GF-D8 (cell line): ENCODE data around the gene SOX21.

Source experiments
- DNase-seq: peaks from one replicate; lab custom pipeline; 2025; lab: John Stamatoyannopoulos, UW

The SOX21 gene

DNA sequence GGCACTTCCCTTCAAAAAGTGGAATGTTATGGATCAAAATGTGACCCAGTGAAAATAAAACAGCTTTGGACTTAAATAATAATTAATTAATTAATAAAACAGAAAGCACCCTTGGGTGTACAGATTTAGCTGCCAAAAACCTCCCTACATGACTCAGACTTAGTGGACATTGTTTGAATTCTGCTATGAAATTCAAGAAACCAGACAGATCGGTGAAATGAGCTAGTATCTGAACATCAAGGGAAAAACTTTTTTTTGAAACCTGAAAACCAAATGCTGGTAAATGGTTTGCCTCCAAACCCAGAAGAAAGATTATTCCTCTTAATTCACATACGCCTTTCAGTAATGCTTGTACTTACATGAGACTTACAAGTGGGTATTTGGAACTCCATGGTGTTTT is 33.5 kb downstream of the SOX21 start:
- DNase-seq = no peak

DNA sequence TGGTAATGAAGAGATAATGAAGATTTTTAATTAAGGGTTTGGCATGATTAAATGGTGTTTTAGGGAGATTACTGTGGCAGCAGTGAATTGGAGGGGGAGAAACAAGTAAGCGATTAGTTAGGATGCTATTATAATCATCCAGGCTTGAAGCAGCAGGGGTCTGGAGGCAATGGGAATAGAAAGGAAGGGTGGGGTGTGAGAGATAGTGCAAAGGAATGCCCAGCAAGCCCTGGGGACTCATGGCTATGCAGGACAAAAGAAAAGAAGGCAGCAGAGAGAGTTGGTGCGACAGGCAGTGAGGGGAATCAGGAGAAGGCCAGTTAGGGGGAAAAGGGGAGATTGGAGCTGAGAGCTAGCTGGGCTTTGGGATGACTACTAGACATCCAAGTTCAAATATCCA is 34.5 kb downstream of the SOX21 start:
- DNase-seq = no peak

GRCh38 chr13:94674609-94675348 is 37.6 kb downstream of the SOX21 start:
- DNase-seq = no peak

- DNase-seq = no peak
Measured at GRCh38 chr13:94673851-94674250, 38.5 kb downstream of the SOX21 start.

- no peak for DNase-seq
Measured at GRCh38 chr13:94672400-94672799, 39.9 kb downstream of the SOX21 start.

DNA sequence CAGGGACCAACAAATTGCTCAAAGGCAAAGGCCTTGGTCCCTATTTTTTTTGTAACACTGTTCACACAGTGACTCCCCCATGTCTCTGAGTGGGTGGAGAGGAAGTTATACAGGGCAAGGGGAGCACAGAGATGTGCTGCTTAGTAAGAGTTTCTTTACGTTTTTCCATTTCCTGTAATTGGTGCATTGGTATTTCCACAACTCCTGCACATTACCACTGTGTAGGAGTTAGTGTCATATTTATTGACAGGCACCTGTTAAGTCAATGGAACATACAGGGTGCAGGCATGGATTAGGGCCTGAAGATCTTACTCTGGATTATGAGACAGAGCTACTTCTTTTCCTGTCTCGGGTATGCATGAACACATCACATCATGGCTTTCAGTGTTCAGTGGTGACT is 45.2 kb downstream of the SOX21 start:
- DNase-seq = no peak

DNA sequence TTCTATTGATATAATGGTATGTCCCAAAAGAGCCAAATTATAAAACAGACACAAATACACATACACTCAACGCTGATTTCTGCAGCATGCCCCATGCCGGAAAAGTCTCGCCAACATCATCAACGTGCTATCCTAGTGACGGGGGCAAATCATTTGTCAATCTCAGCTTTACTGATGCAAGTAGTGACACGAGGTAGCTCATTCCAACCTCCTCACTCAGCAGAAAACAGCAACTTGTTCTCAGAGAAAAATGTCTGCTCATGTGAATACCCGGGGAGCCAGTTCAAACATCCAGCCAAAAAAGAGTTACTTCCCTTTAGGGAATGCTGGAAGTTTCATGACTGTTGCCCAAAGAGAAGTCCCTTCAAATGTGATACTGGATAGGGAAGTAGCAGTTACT is 46.3 kb downstream of the SOX21 start:
- no peak for DNase-seq

DNA sequence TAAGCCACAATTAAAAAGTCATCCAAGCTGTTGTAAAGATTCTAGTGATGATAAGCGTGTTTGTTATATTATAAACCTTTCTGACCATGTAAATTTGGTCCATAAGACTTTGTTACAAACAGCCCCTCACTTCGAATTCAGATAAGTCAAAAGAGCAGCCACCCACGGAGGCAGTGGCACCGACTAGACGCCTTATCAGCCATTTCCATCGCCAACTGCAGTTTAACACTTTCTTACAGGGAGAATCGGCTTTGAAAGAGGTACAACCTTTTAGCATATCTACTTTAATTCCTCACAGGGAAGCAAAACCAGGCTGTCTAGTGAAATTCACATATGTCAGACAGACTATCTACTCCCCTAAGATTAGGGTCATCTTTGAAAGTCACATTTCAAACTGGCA is 47.5 kb downstream of the SOX21 start:
- no peak for DNase-seq

DNA sequence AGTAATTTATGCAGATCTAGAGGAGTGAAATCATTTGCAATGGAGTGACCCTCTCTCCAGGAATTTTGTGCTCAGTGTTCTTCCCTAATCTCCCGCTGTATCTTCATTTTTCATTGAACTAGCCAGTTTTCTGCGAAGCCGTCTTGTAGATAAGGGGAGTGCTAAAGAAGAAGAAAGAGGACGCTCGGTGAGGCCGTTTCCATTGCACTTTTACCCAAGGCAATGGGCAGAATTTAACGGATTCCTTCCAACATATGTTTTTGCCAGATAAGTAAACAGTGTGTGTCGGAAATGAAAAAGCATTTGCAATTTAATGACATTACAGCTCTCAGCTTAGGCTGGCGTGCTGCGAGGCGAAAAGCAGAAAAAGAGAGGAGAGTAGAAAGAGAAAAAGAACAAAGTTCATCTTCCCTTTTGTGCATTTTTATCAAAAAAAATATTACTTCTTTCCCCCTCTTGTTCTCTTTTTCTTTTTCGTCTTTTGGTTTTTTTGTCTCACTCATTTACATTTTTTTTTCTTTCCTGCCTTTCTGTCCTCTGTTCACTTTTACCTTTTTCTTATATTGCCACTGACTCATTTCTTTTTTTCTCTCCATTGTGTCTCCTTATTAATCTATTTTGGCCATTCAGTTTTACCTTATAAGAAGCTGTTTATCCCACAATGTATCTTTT is 49.9 kb downstream of the SOX21 start:
- DNase-seq = no peak

DNA sequence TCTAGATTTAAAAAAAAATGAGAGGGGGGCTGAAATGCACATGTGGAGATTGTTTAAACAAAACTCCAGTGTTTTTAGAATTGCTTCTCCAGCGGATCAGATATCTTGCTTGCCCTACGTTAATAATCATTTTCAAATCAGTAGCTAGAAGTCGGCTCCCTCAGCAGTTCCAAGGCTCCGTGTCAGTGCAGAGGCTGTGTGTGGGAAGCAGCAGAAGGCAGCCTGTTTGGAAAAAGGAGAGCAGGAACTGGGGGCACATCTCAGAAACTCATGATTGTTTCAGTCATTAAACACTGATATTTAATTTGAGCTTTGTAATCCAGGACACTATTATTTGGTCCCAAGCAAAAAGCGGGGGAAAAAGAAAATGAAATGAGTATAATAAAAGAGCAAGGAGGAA is 50.9 kb downstream of the SOX21 start:
- no peak for DNase-seq

DNA sequence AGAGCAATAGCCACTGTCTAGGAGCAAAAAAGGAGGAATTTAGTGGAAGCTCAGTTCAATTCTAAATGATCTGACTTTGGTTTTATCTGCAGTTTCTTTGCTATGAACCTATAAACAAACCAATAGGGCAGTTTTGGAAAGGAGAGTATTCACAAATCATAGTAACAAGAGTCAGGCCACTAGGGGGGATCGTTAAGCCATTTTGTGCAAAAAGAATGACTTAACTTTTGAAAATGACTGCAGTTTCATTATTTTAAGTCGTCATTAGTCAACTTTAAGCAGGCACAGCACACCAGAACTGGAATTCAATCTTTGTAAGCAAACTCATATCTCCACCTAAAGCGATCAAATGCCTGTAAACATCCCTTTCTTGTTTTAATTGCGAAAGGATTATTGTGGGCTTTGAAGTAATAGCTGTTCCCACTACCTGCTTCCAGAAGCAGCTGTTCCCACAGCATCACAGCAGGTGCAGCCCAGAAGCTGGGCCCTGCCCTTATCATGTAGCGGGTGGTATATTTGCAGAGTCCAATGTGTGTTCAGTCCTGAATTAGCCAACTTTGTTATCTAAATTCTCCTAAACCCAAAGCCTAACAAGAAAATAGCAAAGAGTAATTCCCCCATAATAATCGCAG is 51.5 kb downstream of the SOX21 start:
- DNase-seq = no peak
